Right renal cortex interstitium (tissue), 3 donors: ENCODE measurements around the gene PAX5. TPM values are rescaled to one million over a fixed set of nuclear protein-coding genes. Genes with fewer than 3 reads are reported as not detected.
A peak's percentile ranks its signal among the peaks of the same experiment; 100 is the strongest.

Source experiments
- DNase-seq, 3 donors: peaks; one replicate each; pipeline ENCODE4 v3.0.0-alpha.2; 2013; ENCODE audit warnings: low read depth in 3 of 3, low spot score in 2 of 3
- polyA plus RNA-seq, 3 donors: library from polyadenylated mRNA; unstranded; fragments of 120-200 nt; gene quantifications; one replicate each; pipeline ENCODE4 v1.2.1, GENCODE V29; 2013; ENCODE audit not compliant: insufficient read length in 3 of 3

PAX5 gene
- polyA plus RNA-seq, 3 donors: 0.07 to 0.21 (median 0.11) TPM

DNA sequence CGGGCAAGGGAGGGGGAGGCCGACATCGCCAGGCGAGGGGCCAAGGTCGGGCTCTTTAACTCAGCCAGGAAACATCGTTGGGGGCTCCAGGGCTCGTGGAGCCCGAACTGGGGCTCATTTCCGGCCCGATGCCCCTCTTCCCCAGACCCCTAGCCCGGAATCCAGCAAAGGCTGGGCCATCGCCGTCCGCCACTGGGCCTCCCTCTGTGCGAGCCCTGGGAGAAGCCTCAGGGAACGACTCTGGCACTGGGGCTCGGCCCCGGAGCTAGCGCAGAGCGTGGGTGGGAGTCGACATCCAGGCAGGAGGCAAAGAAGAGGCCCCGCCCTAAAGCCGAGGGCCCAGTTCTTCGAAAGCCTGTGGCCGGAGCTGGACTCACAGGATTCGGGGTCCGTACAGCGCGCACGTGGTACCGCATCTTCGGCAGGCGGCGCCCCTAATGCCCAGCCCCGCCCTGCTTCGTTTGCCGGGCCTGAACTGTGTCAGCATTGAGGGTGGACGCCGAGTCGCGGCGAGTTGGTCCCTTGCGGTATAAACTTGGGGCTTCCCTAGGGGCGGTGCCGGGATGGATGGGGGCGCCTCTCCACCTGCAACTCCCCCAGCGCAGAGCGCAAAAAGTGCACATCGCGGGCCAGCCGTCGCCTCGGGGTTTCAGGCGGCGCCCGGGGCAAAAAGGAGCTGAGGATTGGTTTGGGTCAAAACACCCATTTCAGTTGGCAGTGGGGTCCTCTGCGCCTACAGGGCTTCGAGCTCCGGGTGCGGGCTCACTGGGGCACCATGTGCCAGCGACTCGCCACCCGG lies 3.6 kb upstream of the PAX5 start:
- no peak for DNase-seq

DNA sequence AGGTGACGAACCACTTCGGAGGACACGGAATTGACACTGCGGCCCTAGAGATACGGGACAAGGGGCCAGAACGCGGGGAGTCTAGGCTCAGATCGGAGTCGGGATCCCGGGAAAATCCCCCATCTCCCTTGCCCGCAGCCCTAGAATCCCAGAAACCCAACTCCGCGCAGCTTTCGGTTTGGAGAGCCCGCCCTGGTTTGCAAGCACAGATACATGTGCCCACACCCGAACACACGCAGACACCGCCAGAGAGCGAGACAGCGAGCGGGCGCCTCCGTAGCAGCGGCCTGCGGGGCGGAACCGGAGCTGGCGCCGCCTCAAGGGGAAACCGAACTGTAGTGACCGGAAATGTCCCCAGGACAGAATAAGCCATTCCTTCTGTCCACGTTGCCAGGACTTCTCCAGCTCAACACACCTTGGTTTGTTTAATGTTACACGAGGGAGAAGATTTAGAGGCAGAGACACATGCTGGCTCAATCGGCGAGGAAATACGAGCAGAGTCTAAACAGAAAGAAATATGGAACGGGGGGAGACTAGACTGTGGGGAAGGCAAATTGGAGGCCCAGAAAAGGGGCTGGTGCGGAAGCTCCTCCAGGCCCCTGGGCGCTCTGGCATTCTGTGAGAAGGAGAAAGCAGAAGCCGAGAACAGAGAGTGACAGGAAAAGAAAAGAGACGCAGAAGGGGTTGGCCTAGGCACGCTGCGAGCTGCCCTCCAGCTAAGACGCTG lies 2.9 kb upstream of the PAX5 start:
- no peak for DNase-seq

DNA sequence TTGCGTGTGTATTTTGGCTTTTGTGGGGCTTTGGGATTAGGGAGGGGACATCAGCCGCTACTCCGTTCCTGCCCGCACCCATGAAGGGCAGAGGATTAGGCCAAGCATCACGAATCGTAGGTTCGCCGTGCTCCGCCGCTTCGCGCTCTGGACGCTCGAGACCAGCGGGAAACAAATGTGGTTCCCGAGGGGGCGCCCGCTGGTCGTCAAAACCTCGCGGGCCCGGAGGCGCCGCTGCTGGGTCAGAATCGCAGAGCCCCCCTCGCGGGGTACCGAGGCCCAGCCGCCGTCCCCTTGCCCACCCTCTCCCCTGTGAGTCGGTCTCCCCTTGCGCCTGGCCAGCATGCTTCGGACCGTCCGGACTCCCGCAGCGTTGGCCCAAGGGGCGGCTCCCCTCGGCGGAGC lies 2.3 kb upstream of the PAX5 start:
- no peak for DNase-seq

DNA sequence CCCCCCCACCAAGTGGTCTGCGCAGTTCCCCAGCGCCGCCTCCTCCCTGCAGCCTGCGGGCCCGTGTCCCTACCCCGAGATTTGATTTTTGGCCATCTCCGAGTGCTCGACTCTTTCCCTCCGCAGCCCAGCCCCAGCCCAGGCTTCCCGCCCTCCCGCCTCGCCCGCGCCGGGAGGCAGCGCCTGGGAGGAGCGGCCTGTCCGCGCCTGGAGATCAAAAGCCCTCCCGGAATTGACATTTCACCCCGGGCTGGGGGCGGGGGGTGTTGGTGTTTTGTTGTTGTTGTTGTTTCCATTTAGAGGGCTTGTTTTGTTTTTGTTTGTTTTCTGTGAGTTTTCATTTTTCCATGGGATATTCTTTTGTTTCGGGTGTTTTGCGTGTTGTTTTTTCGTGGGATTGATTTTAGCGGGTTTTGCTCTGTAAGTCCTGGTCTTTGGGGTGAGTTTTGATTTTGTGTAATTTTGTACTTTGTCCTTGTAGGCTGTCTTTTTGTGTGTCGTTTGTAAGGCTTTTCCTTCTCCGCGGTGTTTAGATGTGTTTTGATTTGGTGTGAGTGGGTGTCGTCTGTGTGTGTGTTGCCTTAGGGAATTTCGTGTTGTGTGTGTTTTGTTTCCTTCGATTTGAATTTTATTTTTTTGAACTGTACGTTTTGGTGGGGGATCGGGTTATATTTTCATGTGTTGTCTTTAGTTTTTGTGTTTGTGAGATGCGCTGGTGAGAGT lies 1.7 kb upstream of the PAX5 start:
- DNase-seq: no peak

DNA sequence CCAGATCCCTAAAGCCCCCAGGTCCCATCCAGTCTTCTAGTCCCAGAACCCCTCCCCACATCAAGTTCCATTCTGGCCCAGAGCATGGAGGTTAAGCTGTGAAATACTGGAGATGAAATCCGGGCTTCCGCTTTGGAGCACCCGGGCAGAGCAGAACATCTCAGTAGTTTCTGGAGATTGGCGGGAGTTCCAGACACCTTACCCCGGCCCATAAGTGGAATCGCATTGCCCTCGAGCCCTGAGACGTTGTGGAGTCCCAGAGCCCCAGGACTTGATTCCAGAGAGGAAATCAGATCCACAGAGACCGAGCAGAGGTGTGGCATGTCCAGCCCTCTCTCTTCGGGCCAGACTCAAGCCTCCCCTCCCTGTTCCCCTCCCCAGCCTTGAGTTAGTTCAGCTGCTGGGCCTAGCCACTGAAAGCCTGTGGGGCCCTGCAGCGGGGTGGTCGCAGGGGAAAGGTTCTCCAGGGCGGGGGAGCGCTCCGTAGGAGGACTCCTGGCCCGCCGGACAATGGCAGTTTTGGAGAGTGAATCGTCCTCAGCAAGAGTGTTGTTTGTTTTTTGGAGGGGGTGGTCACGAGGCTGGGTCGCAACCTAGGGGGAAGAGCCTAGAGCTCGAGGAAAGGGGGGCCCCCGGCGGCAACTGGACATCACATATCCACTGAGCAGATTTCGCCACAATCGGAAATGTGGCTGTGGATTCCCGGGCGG lies 1.0 kb upstream of the PAX5 start:
- DNase-seq: no peak

DNA sequence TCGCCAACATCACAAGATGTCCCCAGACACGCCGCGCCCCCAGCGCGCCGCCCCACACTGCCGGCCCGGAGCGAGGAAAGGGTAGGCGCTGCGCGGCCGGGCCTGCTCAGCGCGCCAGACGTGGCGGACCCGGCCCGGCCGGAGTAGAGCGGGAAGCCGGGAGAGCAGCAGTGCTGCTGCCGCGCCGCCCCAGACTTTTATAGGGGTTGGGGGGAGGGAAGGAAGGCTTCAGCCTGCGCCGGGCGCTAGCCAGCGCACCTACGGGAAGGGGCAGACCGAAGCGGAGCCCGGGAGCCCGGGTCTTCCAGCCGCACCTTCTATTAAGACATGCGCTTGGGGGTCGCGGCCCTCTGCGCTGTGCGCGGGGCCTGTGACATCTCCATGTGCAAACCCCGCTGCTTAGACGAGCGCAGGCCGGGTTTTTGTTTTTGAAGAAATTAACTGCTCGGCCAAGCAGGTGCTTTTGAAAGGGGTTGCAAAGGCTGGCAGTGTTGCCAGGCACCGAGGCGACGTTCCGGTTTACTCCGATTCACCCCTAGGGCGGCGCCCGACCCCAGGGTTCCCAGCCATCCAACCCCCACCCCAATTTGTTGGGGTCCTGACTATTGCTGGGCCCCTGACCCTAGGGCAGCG lies 353 bp upstream of the PAX5 start:
- no peak for DNase-seq

DNA sequence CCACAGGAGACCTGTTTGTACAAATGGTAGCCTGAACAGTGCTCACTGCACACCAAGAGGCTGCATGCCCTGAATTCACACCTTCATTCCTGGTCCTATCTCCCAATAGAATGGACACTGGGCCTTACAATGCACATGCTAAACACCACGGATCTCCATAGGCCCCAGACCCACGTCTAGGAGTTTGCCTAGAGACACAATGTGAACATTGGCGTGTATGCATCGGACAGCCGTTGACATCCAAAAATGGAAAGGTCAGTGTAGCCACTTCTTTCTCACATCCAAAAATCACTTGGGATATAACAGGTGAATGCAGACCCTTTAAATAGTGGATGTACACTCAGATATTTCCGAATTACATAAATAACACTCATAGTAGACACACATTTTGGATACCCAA lies 927 bp downstream of the PAX5 start:
- DNase-seq: no peak

DNA sequence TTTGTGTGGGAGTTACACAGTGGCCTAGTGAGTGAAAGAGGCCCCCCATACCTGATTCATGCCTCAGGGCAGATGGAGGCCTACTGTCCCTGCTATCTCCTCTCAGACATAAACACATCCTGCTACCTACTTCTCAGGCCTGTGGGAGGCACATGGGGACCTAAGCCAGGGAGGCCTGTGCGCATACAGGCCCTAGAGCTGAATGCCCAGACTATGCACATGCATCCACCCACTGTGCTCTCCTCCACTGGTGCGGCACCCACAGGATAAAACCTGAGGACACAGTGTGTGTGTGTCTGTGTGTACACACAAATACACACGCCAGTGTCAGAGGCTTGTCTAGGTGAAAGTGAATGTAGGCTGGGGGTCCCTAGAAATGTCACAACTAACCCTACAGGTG lies 1.4 kb downstream of the PAX5 start:
- DNase-seq: no peak

DNA sequence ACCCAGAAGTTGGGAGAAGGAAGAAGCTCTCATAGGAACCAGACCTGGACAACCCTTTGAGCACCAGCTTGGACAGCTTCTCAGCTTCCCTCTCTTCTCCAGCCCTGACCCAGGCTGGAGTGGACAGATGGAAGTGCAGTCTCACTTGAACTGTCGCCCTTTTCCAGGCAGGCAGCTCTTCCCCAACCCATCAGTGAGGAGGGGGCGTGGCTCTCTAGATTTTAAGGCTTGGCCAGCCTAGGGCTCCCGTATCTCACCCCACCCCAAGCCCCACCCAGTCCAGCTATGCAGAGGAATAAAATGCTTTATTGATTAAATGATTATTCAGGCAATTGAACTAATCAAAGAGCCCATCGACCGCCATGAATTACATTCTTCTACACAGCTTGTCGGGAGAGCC lies 2.2 kb downstream of the PAX5 start:
- no peak for DNase-seq

DNA sequence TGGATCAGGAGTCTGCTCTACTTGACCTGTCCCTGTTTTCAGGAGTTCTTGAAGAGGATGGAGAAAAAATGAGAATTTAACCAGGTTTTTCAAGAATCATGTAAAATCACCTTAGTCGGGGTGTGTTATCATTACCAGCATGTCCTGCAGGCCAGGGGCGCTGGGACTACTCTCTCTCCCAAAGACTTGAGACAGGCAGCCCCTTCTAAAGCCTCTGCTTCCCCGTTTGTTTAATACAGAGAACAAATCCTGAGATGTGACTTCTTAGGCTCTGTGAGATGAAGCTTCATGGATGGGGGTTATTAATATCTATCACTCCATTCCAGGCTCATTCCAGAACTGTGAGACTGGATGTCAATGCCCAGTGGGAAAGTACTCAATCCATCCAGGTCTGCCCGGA lies 3.0 kb downstream of the PAX5 start:
- DNase-seq: no peak

DNA sequence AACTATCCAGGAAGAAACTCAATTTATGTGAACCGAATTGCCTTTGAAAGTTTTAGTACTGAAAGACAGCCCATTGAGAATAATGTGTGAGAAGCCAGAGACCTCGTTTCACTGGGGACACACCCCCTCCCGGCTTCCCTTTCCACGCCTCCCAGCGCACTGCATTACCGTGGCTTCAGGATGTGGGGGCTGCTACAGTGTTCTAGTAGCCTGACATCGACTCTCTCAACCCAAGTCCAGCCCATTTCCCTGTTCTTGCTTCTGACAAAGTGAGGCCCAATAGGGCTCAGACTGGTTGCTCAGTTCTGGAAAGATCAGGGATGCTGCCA lies 3.5 kb downstream of the PAX5 start:
- no peak for DNase-seq

DNA sequence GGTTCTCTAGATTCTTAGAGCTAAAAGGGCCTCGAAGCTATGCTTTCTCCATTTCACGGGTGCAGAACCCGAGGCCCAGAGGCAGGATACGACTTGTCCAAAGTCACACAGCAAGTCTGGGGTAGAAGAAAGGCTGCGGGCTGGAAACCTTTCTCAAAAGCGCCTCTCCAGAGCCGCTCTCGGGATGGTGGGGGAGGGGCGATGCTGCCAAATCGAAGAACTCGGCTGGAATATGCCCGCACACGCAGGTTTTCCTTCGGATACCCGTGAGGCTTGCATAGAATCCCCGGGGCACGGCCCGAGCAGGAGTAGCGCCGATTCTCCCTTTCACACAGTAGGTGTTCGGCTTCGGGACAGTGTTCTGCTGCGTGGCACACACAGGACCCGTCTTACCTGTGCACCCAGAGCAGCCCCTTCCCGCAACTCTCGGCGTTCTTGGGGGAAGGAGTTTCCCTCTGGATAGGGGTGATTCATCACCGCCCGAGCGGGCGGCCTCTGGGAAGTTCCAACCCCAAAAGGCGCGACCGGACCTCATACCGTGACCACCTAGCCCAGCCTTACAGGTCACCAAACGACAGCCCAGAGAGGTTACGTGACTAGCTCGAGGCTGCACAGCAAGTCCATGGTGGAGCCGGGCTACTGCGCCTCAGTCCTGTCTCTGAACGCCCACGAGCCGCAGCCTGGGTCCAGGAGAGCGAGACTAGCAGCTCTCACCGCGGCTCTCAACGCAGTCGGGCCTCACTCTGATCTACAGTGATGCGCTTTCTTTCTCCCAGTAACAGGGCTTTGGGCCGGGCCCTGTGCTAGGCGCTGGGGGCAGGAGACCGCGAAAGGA lies 4.1 kb downstream of the PAX5 start:
- no peak for DNase-seq

DNA sequence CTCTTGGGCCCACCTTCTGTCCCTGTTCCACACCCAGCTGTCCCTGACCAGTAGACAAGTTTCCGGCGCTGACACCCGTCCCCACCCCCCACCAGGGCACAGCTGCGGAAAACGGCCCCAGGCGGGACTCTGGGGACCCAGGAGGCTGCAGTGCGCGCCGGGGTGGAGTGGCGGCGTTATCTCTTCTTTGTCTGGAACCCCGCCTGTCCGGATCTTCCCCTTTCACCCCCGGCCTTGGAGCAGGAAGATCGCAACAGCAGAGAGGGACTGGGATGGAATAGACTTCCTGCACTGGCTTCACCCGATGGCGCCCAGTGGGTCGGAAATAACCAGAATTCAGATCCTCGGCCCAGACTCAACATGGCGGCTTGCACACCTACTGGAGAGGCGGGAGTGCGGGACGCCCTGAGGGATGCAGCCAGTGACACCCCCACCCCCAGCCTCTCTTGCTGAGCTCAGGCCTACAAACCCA lies 4.7 kb downstream of the PAX5 start:
- DNase-seq: no peak

DNA sequence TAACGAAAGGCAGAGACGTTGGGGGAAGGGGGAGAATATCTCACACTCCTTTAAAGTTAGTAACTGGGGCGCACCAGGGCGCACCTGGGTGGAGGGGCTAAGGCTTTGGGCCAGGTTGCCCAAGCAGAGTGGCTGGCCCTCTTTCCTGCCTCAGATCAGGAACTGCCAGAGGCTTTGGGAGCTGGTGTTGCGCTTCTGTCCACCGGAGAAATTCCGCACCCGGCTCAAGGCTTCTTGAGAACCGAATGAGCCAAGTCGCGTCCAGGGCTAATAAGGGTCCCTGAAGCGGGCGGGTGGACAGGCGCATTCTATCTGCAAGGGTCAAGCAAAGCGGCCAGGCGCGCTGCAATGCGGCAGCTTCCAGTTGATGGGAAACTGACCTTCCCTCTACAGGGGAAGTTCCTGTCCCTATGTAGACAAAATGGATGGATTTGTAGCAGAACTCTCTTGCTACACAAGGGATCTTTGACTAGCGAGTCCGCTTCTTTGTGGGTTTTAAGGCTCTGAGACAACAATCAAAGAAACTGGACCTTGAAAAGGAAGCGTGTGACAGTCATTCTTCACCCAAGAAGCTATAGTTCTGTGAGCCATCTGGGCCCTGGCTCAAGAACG lies 5.5 kb downstream of the PAX5 start:
- no peak for DNase-seq

DNA sequence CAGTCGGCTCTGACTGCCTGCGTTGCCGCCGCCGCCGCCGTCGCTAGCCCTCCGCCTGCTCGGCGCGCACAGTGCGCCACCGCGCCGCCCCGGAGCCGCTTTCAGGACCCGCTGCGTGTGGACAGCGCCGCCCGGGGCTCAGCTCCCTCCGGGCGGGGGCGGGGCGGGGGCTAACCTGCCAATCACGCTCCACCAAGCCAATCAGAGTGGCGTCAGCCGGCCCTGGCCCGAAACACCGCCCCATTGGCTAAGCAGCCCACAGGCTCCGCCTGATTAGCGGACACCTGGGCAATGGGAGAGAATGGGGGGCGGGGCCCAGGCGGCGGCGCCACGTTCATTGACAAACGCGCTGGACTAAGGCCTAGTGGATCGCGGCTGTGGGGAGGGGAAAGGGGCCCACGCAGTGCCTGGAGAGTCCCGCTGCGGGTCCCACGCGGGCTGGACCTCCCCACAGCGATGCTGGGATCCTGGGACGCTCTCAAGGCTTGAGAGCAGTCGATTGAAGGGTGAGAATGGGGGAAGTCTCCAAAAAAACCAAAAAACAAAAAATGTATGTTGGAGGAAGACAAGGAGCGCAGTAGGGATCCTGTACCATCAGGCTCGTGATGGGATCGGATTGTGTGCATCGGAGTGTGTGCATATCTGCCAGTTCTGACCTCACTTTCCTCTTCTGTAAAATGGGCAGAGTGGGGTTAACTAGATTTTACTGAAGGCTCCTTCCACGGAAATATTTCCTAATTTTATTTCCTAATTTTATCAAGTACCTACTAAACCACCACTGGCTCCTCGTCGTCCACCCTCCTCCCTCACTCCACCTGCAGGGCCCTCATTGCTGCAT lies 6.3 kb downstream of the PAX5 start:
- peak in 2 of 3 donors; percentile 80 to 88 for DNase-seq

DNA sequence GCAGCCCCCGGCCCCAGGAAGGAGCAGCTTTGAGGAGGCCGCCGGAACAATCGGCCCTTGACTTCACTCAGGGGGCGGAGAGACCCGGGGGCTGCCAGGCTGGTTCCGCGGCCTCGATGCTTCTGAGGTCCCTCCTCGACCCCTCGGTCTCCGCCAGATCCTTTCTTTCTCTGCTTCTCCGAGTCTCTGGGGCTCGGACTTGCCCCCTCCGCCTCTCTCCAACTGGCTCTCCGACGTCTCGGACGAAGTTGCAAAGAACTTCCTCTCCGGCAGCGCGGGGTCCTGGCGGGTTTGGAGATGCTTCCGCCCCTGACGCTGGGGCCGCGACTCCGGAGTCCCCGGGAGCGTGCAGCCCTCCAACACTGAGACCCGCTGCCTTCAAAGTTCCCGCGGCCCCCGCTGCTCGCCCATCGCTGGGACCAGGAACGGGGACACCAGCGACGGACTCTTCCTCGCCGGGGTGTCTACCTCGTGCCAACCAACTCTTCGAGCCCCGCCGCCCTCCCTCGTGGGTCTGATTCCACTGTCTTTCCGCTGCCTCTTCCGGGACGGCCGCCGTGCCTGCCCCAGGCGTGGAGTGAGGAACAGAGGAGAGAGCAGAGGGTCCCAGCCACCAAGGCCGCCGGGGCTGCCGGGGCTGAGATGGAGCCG lies 7.0 kb downstream of the PAX5 start:
- no peak for DNase-seq

DNA sequence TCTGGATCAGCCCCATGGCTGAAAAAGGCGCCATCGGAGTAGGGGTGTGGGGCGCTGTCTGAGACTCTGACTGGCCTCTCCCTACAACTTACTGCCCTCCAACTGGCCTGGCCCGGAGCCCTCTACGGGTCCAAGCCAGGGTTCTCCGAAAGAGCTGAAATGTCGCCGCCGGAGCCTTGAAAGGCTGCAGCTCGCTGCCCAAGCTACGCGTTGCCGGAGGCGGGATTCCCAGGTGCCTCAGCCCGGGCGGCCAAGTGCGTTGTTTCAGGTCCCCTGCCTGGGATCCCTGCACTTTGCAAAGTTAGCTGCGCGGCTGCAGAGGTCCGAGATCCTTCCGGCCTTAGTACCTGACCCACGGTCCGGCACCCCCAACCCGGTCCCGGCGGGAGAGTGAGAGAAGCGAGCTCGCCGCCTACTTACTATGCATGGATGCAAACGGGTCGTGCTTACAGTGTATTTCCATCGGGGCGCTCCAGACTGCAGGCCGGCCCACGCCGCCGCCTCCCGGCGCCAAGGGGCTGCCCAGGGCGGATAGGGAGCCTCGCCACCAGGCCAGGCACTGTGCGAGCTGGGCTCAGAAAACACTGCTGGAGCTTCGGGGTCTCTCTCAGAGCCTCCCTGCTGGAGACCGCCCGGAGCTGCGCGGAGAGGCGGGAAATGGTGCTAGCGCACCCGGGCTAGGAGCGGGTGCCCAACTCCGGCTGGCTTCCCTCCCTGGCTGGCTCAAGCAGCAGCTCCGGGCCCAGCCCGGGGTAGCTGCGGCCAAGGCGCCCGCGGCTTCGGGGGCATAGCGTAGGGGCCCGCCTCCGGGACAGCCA lies 7.7 kb downstream of the PAX5 start:
- no peak for DNase-seq
